Ascending aorta (tissue), 2 donors: ENCODE measurements around the gene ATF3. TPM values are rescaled to one million over a fixed set of nuclear protein-coding genes. Genes with fewer than 3 reads are reported as not detected.

Experiments used
- DNase-seq, 2 donors: peaks; one replicate each; pipeline ENCODE4 v3.0.0-alpha.2; 2019; ENCODE audit warnings: low spot score in 2 of 2
- H3K27ac ChIP-seq, 2 donors: fragments of 200-600 bp; sonication (generic); one replicate each; pipeline ENCODE4 v1.5.1; 2016 to 2017; ENCODE audit warnings: mild to moderate bottlenecking in 1 of 2
- H3K27me3 ChIP-seq: fragments of 200-600 bp; sonication (generic); one replicate; pipeline ENCODE4 v1.5.1; 2017
- H3K36me3 ChIP-seq, 2 donors: fragments of 200-600 bp; sonication (generic); one replicate each; pipeline ENCODE4 v1.5.1; 2016
- H3K4me1 ChIP-seq, 2 donors: fragments of 200-600 bp; sonication (generic); one replicate each; pipeline ENCODE4 v1.5.1; 2016 to 2017; ENCODE audit warnings: mild to moderate bottlenecking in 1 of 2
- H3K4me3 ChIP-seq, 2 donors: fragments of 200-600 bp; sonication (generic); one replicate each; pipeline ENCODE4 v1.5.1; 2016 to 2017; ENCODE audit warnings: mild to moderate bottlenecking in 1 of 2
- H3K9me3 ChIP-seq, 2 donors: fragments of 200-600 bp; sonication (generic); one replicate each; pipeline ENCODE4 v1.5.1; 2016
- intact Hi-C: fragments of 100-400 bp; cut with DNase I; formaldehyde crosslinking; loops from one replicate; pipeline ENCODE4 v1.15.1; 2023
- total RNA-seq: library from RNA; depleted of rRNA; stranded (reverse); fragments of >200 nt; gene quantifications from one replicate; pipeline ENCODE4 v1.1.0, GENCODE V29; 2016
- TF ChIP-seq, protein P1 (sequence below), 3 experiments: fragments of 200-600 bp in 2 of 3; fragments of 450-650 bp in 1 of 3; sonication (generic) in 2 of 3; IDR thresholded peaks; one replicate each; pipeline ENCODE4 v1.5.1; 2016 to 2019; ENCODE audit warnings: antibody characterized with exemption in 3 of 3, mild to moderate bottlenecking in 1 of 3, moderate library complexity in 1 of 3

ATF3 gene
- total RNA-seq, 1 donor from 2014 or later: 79.1 TPM

DNA sequence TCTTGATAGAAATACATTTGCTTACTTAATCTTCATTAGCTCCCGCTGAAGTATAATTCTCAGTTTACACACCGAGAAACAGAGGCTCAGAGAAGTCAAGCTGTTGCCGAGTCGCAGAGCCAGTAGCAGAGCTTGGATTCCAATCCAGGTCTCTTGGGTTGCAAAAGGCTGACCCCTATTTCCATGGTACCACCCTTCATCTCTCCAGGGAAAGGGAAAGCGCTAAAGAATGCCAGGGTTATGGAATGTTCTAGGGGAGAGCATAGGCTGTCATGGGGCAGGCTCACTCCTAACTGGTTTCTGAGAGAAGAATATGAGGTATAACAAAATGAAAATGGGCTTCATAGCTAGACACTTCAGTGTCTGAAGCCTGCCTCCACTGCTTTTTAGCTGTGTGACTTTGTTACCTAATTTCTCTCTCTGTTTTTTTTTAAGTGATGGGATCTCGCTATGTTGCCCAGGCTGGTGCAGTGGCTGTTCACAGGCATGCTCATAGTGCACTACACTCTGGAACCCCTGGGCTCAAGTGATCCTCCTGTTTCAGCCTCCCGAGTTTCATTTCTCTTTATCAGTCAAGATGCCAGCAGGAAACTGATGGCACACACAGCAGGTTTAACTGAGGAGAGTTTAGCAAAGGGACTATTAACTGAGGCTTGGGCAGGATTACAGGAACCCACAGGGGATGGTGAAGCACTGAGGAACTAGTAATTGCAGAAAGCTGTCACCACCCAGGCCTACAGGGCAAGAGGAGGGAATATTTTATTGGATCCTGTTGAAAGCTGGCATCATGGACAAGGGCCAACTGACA lies 25.5 kb upstream of the ATF3 start:
- no peak for DNase-seq
- H3K27ac ChIP-seq: no peak overlapping the region
- intact Hi-C loops: no loop called here

DNA sequence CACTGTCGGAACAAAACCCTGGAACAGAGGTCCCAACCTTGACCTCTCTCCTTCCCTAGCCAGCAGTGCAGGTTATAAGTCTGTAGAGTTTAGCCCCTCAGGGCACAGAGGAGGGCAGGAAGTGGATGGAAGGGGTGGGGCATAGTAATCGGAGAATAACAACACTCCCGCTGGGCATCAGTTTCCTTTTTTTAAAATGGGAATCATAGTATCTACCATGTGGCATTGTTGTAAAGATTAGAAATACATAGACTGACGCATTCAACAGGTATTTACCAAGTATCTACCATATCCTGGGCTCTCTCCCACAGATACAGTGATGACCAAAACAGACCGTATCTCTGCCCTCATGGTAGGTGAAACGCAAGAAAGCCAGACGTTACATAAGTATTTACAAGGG lies 24.9 kb upstream of the ATF3 start:
- Histone ChIP-seq H3K9me3 (no peaks in the 10 kb centered on the region), H3K27ac (no peak overlapping the region), H3K27me3 (peaks cover 4% of the 10 kb centered on the region), H3K4me3 (no peak overlapping the region), H3K36me3 (no peaks in the 10 kb centered on the region), H3K4me1 (no peaks in the 10 kb centered on the region)
- no peak for DNase-seq
- TF ChIP-seq, protein P1, sequence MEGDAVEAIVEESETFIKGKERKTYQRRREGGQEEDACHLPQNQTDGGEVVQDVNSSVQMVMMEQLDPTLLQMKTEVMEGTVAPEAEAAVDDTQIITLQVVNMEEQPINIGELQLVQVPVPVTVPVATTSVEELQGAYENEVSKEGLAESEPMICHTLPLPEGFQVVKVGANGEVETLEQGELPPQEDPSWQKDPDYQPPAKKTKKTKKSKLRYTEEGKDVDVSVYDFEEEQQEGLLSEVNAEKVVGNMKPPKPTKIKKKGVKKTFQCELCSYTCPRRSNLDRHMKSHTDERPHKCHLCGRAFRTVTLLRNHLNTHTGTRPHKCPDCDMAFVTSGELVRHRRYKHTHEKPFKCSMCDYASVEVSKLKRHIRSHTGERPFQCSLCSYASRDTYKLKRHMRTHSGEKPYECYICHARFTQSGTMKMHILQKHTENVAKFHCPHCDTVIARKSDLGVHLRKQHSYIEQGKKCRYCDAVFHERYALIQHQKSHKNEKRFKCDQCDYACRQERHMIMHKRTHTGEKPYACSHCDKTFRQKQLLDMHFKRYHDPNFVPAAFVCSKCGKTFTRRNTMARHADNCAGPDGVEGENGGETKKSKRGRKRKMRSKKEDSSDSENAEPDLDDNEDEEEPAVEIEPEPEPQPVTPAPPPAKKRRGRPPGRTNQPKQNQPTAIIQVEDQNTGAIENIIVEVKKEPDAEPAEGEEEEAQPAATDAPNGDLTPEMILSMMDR (IDR thresholded peaks at IDR 0.05): no peak
- intact Hi-C loops: no loop called here

More for the DNA sequence above, 25.5 kb upstream of the ATF3 start:
- H3K36me3 ChIP-seq: no peaks in the 10 kb centered on the region
- peaks cover 4% of the 10 kb centered on the region for H3K27me3 ChIP-seq
- no peak overlapping the region for H3K4me3 ChIP-seq
- H3K4me1 ChIP-seq: no peaks in the 10 kb centered on the region
- no peaks in the 10 kb centered on the region for H3K9me3 ChIP-seq
- TF ChIP-seq, protein P1 (IDR thresholded peaks at IDR 0.05): no peak

DNA sequence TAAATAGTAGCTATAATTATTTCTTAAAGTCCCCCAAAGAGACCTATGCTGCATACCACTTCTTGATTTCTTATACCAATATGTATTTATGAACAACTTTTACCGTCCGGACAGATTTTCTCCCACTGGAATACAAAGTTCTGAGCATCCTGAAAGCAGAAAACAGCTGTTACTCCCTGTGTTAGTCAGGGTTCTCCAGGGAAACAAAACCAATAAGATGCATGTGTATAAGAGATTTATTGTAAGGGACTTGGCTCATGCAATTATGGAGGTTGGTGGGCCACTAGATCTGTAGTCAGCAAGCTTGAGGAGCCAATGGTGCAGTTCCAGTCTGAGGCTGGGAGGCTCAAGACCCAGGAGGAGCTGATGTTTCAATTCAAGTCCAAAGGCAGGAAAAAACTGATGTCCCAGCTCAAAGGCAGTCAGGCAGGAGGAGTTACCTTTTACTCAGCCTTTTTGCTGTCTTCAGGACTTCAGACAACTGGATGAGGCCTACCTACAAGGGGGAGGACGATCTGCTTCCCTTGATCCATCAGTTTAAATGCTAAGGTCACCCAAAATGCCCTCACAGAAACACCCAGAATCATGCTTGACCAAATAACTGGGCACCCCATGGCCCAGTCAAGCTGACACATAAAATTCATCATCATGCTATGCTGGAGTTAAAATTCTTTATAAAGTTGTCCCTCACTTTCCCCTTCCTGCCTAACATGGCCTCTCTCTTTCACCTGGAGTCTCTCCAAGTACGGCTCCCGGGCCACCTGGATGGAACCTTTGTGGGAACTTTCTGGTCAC lies 24.3 kb upstream of the ATF3 start:
- Histone ChIP-seq H3K27me3 (peaks cover 4% of the 10 kb centered on the region), H3K9me3 (no peaks in the 10 kb centered on the region), H3K36me3 (no peaks in the 10 kb centered on the region), H3K27ac (no peak overlapping the region), H3K4me3 (no peak overlapping the region), H3K4me1 (no peaks in the 10 kb centered on the region)
- intact Hi-C loops: no loop called here
- TF ChIP-seq, protein P1 (IDR thresholded peaks at IDR 0.05): no peak
- DNase-seq: no peak

DNA sequence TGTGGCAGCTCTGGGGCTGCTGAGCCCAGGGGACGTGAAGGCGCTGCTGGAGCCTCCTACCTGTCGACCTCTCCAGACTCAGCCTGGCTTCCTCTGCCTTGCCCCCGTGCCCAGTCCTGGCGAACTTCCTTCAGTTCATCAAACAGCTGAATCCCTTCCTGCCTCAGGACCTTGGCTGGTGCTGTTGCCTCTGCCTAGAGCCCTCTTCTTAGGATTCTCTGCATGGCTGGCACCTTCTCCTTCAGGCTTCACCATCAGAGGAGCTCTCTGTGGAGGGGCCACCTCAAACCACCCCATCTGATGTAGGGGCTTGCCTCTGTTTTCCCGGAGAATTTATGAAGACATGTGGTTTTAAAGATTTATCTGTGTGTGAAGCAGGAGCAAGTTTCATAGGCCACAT lies 23.4 kb upstream of the ATF3 start:
- intact Hi-C loops: no loop called here
- no peaks in the 10 kb centered on the region for H3K36me3 ChIP-seq
- H3K4me3 ChIP-seq: no peak overlapping the region
- peaks cover 4% of the 10 kb centered on the region for H3K27me3 ChIP-seq
- no peak overlapping the region for H3K27ac ChIP-seq
- H3K4me1 ChIP-seq: no peaks in the 10 kb centered on the region
- TF ChIP-seq, protein P1 (IDR thresholded peaks at IDR 0.05): no peak
- no peak for DNase-seq
- H3K9me3 ChIP-seq: no peaks in the 10 kb centered on the region

DNA sequence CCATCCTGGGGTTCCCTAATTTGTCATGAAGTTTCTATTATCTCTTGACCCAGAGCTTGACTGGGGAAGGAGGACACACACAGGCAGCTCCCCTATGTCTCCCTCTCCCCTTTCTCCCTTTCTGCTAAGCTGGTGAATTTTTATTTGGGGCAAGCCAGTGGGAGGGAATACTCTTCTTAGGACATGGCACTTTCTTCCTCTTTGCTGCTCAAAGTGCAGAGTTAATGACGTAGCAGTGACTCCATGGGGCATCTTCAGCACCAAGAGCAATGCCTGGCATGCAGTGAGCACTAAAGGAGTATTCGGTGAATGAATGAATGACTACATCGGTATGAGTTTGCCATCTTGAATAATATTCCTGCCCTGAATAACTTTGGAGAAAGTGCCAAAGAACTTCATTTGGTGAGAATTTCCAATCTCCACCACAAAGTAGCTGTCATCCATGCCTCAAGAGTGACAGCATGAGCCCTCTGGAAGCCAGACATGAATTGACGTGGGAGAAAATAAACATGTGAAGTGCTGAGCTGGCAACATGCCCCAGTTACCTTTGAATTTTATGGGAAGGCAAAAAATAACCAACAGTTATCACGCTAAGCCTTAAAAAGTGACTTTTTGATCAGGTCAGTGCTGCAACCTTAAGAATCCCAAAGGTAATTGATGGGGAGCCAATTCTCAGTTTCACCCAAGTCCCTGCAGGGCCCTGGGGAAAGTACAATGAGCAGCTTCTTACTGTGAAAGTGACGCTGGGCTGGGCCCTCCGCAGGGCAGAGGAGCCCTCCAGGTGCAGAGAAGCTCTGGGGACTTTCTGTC lies 22.1 kb upstream of the ATF3 start:
- TF ChIP-seq, protein P1 (IDR thresholded peaks at IDR 0.05): no peak
- Histone ChIP-seq H3K27ac (no peak overlapping the region), H3K9me3 (no peaks in the 10 kb centered on the region)

More for the DNA sequence above, 22.1 kb upstream of the ATF3 start:
- Histone ChIP-seq H3K4me1 (no peaks in the 10 kb centered on the region), H3K27me3 (peaks cover 4% of the 10 kb centered on the region), H3K4me3 (no peak overlapping the region), H3K36me3 (no peaks in the 10 kb centered on the region)
- intact Hi-C loops: no loop called here
- DNase-seq: no peak
